Fibroblast of pulmonary artery (primary cell): Measurements from ENCODE around the gene SPDEF.

Experiments used
- DNase-seq: peaks from one replicate; pipeline ENCODE4 v3.0.0-alpha.2; 2010; ENCODE audit warnings: low read depth
- H3K4me3 ChIP-seq: replicated peaks from 2 replicates; pipeline ENCODE4 v1.5.1; 2011; ENCODE audit warnings: low read depth, mild to moderate bottlenecking, control low read depth, low read length, moderate library complexity
- TF ChIP-seq, protein P1 (sequence below): IDR thresholded peaks from 2 replicates; pipeline ENCODE4 v1.5.1; 2011; ENCODE audit warnings: mild to moderate bottlenecking, control low read depth, low read length, inconsistent platforms; ENCODE audit errors: missing control alignments

The SPDEF gene

DNA sequence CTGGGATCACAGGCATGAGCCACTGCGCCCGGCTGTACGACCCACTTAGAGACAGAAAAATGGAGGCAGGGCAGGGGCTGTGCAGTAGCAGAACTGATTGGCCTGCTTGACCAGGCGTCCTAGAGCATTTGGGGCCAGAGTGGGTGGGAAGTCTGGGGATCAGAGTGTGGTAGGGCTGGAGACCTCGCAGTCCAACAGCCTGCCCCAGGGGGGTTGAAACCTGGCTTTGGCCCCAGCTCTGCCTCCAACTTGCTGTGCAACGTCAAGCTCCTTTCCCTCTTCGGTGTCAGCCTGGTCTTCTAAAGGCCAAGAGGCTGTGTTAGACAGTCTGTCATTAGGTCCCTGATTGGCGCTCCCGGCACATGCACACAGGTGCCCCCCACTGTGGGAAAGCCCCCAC lies 15.3 kb upstream of the SPDEF start:
- no peak overlapping the region for H3K4me3 ChIP-seq
- DNase-seq: no peak
- TF ChIP-seq, protein P1, sequence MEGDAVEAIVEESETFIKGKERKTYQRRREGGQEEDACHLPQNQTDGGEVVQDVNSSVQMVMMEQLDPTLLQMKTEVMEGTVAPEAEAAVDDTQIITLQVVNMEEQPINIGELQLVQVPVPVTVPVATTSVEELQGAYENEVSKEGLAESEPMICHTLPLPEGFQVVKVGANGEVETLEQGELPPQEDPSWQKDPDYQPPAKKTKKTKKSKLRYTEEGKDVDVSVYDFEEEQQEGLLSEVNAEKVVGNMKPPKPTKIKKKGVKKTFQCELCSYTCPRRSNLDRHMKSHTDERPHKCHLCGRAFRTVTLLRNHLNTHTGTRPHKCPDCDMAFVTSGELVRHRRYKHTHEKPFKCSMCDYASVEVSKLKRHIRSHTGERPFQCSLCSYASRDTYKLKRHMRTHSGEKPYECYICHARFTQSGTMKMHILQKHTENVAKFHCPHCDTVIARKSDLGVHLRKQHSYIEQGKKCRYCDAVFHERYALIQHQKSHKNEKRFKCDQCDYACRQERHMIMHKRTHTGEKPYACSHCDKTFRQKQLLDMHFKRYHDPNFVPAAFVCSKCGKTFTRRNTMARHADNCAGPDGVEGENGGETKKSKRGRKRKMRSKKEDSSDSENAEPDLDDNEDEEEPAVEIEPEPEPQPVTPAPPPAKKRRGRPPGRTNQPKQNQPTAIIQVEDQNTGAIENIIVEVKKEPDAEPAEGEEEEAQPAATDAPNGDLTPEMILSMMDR: no peak

DNA sequence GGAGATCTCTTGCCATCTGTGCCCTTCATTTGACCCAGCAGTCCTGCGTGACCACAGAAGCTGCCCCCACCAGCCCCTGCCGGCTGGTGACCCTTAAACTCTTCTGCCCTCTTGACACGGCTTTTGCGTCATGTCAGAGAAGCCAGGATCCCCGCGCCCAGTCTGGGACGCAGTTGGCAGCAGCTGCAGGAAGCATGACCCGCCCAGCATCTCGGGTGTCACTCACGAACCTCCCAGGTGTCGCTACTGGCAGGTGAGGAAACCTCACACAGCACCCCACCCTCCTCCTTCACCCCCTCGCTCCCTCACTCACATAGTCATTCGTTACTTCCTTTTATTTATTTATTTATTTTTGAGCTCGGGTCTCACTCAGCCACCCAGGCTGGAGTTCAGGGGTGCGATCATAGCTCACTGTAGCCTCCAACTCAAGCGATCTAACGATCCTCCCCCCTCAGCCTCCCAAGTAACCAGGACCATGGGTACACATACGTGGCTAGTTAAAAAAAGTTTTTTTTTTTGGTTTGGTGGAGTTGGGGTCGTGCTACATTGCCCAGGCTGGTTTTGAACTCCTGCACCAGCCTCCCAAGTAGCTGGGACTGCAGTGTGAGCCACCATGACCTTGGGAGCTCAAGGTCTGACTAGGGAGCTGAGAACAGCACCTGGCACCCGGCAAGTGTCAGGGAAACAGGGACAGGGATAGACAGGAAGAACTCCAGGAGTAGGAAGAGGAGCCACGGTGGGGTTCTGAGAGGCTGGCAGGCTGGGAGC lies 14.1 kb upstream of the SPDEF start:
- no peak for DNase-seq
- TF ChIP-seq, protein P1: no peak
- no peak overlapping the region for H3K4me3 ChIP-seq

DNA sequence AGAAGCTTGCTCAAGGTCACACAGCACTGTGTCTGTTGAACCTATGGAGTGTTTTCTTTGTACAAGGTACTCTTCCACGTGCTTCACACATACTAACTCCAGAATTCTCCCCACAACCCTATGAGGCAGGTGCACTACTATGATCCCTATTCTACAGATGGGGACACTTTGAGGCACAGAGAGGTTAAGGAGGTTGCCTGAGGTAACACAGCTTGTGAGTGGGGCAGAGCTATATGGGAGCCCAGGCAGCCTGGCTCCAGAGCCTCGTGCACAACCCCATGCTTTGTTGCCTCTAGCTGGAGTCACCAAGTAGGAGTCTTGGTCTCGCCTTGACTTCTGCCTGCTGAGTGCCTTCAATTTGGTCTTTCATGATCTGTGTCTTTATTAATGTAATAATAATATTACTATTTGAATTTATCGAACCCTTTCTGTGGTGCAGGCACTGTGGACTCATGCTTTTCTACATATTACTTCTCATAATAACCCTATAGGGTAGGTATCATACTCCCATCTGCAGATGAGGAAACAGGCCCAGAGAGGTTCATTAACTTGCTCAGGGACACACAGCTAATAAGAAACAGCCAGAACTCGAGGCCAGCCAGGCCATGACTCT lies 13.3 kb upstream of the SPDEF start:
- no peak overlapping the region for H3K4me3 ChIP-seq
- TF ChIP-seq, protein P1: no peak

DNA sequence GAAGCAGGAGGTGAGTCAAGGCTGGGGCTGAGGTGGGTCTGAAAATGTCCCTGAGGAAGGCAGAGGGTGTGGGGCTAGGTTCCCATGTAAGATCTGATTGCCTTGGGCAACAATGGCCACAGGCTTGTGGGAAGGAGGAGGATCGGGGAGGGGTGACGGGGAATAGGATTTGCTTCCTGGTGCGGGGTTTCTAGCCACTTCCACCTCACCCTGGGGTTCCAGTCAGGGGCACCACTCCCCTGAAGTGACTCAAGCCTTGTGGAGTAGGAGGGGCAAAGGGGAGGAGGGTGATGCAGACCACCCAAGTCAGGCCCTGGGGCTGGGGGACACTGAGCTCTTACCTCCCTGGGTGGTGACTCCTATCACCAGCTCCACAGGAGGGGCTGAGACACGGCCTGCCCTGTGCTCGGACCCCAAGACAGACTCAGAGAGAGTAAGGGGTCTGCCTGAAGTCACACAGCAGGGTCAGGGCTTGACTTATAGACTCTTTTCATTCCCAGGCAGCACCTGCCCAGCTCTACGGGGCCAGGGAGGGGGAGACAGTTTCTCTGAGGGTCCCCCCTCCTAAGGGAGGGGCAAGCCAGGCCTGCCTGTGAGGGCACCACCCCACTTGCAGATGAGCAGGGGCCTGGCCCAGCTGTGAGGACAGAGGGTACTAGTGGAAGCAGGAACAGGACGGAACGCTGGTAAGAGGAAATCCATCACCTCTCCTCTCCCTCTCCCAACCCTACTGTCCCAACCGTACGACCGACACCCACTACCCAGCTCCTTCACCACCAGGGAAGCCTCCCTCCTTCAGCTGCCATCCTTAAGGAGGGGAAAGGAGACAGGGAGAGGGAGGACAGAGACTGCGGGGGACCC lies 12.4 kb upstream of the SPDEF start:
- DNase-seq: no peak
- TF ChIP-seq, protein P1: no peak
- no peak overlapping the region for H3K4me3 ChIP-seq

More for the DNA sequence above, 13.3 kb upstream of the SPDEF start:
- DNase-seq: no peak

DNA sequence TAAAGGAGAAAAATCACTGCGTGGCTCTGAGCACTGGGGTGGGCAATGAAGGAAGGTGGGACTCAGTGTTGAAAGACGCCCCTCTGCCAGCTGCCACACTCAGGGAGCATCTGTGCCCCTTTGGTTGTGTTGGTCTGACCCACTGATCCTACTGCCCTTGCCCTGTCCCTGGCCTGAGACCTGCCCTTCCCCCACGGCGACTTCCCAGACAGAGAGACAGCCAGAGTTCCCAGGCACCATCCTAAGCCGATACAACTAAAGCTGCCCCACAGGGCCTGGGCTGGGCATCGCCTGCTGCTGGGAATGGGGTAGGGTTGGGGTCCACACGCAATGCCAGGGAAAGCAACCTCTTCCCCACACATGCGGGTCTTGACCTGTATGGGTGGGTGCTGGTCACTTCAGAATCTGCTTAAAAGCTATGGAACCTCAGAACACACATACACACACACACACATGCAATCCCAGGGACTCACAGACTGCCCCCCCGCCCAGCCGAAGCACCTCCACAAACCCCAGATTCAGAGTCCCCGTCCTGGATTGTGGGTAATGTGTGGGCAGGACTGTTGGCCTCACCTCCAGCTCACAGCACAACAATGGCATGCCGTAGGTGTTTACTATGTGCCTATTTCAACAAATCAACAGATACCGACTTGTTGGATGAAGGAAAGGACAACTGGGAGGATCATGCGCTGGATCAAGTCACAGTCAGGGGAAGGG lies 10.9 kb upstream of the SPDEF start:
- TF ChIP-seq, protein P1: no peak
- no peak for DNase-seq
- H3K4me3 ChIP-seq: no peak overlapping the region

DNA sequence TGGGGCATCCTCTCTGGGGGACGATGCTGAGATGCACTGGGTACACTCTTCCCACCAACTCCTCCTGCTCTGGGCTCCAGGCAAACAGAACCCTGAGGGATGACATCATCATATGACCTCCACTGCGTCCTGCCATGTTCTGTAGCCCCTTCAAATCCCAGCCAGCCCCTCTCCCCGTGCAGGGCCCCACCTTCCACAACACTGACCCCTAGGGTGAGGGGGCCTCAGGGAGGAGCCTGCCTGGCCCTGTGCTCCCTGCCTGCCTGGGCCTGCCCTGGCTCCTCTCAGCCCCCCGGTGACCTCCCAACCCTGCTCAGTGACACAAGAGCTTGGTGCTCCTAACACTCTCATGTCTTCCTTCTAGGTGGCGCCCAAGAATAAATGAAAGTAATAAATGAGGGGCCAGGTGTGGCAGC lies 9.6 kb upstream of the SPDEF start:
- no peak for DNase-seq
- TF ChIP-seq, protein P1: no peak

More for the DNA sequence above, 9.6 kb upstream of the SPDEF start:
- no peak overlapping the region for H3K4me3 ChIP-seq
